ENCODE data around the gene MEI1.
"Not testable (repeated sequence)": the region's sequence is repeated elsewhere in the genome, so short reads cannot be mapped to it uniquely, and the experiment has no call there.

MEI1 gene

DNA sequence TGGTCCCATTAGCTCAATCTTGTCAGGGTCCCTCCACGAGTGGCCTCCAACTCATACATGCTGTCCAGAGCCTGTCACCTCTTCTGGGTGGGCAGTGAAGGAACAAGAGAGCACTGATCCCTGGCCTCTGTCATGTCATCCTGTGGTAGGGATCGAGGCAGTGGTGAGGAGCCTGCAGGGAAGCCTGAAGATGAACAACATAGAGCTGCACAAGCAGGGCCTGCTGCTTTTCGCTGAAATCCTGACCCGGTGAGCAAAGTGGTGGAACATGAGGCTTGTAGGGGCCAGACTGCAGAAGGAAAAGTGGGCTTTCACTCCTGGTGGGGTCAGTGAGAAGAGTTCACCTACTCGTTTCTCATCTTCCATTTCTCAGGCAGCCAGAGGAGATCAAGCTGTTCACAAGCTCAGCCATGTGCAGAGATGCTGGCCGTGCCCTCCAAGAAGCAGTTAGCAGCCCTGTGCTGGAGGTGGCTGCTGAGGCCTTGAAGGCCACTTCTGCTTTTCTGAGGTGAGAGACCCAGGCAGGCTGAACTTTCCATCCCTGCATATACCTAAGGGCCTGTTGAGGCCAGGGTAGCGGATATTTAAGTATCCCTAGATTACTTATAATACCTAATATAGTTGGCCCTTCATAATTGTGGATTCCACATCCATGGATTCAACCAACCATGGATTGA lies 32.9 kb downstream of the MEI1 start:
- H3K4me3 ChIP-seq (replicated peaks; ENCODE audit: low read depth, low read length), result no peak overlapping the region
- DNase-seq (ENCODE audit: extremely low read depth, low read depth), result no peak

DNA sequence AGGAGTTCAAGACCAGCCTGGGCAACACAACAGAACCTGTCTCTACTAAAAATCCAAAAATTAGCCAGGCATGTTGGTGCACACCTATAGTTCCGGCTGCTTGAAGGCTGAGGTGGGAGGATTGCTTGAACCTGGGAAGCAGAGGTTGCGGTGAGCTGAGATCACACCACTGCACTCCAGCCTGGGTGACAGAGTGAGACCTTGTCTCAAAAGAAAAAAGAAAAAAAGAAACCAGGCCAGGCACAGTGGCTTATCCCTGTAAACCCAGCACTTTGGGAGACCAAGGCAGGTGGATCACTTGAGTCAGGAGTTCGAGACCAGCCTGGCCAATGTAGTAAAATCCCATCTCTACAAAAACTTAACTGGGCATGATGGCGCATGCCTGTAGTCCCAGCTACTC lies 33.9 kb downstream of the MEI1 start:
- not testable (repeated sequence) for H3K4me3 ChIP-seq (replicated peaks; ENCODE audit: low read depth, low read length); DNase-seq (ENCODE audit: extremely low read depth, low read depth)

More for the DNA sequence above, 32.9 kb downstream of the MEI1 start:
- TF ChIP-seq, protein P1, sequence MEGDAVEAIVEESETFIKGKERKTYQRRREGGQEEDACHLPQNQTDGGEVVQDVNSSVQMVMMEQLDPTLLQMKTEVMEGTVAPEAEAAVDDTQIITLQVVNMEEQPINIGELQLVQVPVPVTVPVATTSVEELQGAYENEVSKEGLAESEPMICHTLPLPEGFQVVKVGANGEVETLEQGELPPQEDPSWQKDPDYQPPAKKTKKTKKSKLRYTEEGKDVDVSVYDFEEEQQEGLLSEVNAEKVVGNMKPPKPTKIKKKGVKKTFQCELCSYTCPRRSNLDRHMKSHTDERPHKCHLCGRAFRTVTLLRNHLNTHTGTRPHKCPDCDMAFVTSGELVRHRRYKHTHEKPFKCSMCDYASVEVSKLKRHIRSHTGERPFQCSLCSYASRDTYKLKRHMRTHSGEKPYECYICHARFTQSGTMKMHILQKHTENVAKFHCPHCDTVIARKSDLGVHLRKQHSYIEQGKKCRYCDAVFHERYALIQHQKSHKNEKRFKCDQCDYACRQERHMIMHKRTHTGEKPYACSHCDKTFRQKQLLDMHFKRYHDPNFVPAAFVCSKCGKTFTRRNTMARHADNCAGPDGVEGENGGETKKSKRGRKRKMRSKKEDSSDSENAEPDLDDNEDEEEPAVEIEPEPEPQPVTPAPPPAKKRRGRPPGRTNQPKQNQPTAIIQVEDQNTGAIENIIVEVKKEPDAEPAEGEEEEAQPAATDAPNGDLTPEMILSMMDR (IDR thresholded peaks at IDR 0.05; ENCODE audit: low read depth, low read length, missing control alignments), result no peak

DNA sequence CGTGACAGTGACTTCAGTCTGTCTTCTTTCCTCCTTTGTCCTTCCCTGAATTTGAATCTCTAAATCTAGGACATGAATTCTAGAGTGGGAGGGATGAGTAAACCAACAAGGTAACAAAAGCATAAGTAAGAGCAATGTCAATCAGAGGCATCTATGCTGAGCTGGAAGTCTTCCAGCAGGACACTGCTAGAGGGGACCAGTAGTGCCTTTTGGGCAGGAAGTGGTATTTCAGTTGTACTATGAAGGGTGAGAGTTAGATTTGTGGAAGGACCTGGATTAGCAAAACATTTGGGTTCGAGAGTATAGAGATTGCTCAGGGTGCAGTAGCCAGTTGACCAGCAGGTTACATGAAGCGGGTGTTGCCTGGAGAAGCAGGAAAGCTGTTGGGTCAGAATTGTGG lies 40.3 kb downstream of the MEI1 start:
- no peak for DNase-seq (ENCODE audit: extremely low read depth, low read depth)
- TF ChIP-seq, protein P1 (IDR thresholded peaks at IDR 0.05; ENCODE audit: low read depth, low read length, missing control alignments), result no peak
- H3K4me3 ChIP-seq (replicated peaks; ENCODE audit: low read depth, low read length), result no peak overlapping the region

GRCh38 chr22:41742918-41743317 lies 43.6 kb downstream of the MEI1 start:
- H3K4me3 ChIP-seq (replicated peaks; ENCODE audit: low read depth, low read length), result no peak overlapping the region
- TF ChIP-seq, protein P1 (IDR thresholded peaks at IDR 0.05; ENCODE audit: low read depth, low read length, missing control alignments), result no peak
- DNase-seq (ENCODE audit: extremely low read depth, low read depth), result no peak

GRCh38 chr22:41745968-41746367 lies 46.7 kb downstream of the MEI1 start:
- DNase-seq (ENCODE audit: extremely low read depth, low read depth), result no peak
- H3K4me3 ChIP-seq (replicated peaks; ENCODE audit: low read depth, low read length), result no peak overlapping the region
- TF ChIP-seq, protein P1 (IDR thresholded peaks at IDR 0.05; ENCODE audit: low read depth, low read length, missing control alignments), result no peak

GRCh38 chr22:41746567-41747400 lies 47.5 kb downstream of the MEI1 start:
- TF ChIP-seq, protein P1 (IDR thresholded peaks at IDR 0.05; ENCODE audit: low read depth, low read length, missing control alignments), result peak; percentile 86
- DNase-seq (ENCODE audit: extremely low read depth, low read depth), result peak; percentile 68

More at GRCh38 chr22:41746567-41747400, 47.5 kb downstream of the MEI1 start:
- H3K4me3 ChIP-seq (replicated peaks; ENCODE audit: low read depth, low read length), result no peak overlapping the region

Measured in HFF-Myc (cell line).